Activated CD4-positive, alpha-beta memory T cell treated with anti-CD3 and anti-CD28 coated beads for 36 hours (primary cell): ENCODE results near the gene S100A7A. TPM values are rescaled to one million over a fixed set of nuclear protein-coding genes. Genes with fewer than 3 reads are reported as not detected.

Experiments used
- CTCF ChIA-PET: fragments of 350-600 bp; sonication (Branson Sonifier 250); formaldehyde crosslinking; loops from one replicate; lab custom pipeline; 2021; ENCODE audit warnings: antibody characterized with exemption, inconsistent platforms; lab: Charles Lee
- POLR2A ChIA-PET: fragments of 350-600 bp; sonication (Branson Sonifier 250); formaldehyde crosslinking; loops from one replicate; lab custom pipeline; 2021; ENCODE audit warnings: antibody characterized with exemption; lab: Charles Lee
- DNase-seq: peaks from one replicate; pipeline ENCODE4 v3.0.0-alpha.2; 2020
- H3K27ac Mint-ChIP-seq: one replicate; pipeline ENCODE4 v1.8.0; 2021; ENCODE audit warnings: mixed read lengths
- H3K27me3 Mint-ChIP-seq: one replicate; pipeline ENCODE4 v1.8.0; 2021; ENCODE audit warnings: mixed read lengths
- H3K36me3 Mint-ChIP-seq: one replicate; pipeline ENCODE4 v1.8.0; 2021; ENCODE audit warnings: mixed read lengths
- H3K4me1 Mint-ChIP-seq: one replicate; pipeline ENCODE4 v1.8.0; 2021; ENCODE audit warnings: low read depth, mixed read lengths
- H3K4me3 Mint-ChIP-seq: one replicate; pipeline ENCODE4 v1.8.0; 2021; ENCODE audit warnings: mild to moderate bottlenecking, mixed read lengths
- H3K9me3 Mint-ChIP-seq: one replicate; pipeline ENCODE4 v1.8.0; 2021; ENCODE audit warnings: mixed read lengths
- intact Hi-C: fragments of 100-400 bp; cut with micrococcal nuclease; formaldehyde crosslinking; loops from one replicate; pipeline ENCODE4 v1.15.1; 2023
- total RNA-seq, 2 experiments: library from RNA; stranded (reverse); gene quantifications; one replicate each; pipeline ENCODE4 v1.2.3, GENCODE V29; 2021

S100A7A gene
- total RNA-seq, 2 experiments from 2014 or later = not detected

DNA sequence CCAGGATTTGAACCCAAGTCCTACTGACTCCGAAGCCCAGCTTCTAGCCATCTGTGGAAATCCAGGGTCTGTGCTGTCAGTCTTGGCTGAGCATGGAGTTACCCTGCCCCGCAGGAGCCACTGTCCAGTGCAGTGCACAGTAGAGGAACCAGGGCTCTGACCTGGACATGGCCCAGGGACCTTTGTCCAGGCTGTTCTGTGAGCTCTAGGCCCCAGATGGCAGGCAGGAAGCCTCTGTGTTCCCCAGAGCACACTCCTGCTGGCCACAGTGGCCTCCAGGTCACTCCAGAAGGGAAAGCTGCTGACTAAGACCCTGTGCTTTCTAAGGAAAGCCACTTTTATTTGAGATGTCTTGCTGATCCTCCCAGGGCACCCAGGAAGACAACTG is 13.8 kb downstream of the S100A7A start:
- ChIA-PET CTCF (no interaction called here), POLR2A (no interaction called here)
- Mint-ChIP-seq H3K36me3 (no peaks in the 10 kb centered on the region), H3K4me1 (no peaks in the 10 kb centered on the region), H3K4me3 (no peak overlapping the region), H3K9me3 (no peaks in the 10 kb centered on the region), H3K27ac (no peak overlapping the region), H3K27me3 (peaks cover 13% of the 10 kb centered on the region)
- intact Hi-C loops = no loop called here
- no peak for DNase-seq

DNA sequence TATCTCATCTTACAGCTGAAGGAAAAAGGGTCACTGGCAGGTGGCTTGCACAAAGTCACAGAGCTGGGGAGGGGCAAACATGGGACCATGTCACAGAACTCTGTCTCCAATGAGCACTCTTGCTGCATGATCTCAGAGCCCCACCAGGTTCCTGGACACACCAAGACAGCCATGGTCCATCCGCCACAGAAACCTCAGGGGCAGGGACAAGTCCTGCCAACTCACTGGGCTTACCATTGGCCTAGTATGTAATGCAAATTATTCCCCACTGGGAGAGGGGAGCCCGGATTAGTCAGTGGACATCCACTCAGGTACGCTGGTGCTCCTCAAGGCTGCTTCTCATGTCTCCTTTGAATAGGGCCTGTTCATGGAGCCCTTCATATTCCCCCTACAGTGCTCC is 14.2 kb downstream of the S100A7A start:
- intact Hi-C loops = no loop called here
- CTCF ChIA-PET = no interaction called here

DNA sequence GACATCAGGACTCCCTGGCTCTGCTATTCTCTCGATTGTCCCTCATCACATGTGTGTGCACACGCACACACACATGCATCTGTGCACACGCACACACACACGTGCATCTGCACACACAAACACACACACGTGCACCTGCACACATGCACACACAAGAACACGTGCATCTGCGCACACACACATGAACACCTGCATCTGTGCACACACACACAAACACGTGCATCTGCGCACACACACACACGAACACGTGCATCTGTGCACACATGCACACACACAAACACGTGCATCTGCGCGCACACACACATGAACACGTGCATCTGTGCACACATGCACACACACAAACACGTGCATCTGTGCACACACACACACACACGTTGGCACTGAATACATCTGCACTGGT is 14.7 kb downstream of the S100A7A start:
- no peak for DNase-seq
- no peaks in the 10 kb centered on the region for H3K4me1 Mint-ChIP-seq
- H3K36me3 Mint-ChIP-seq = no peaks in the 10 kb centered on the region
- intact Hi-C loops = no loop called here
- ChIA-PET POLR2A (no interaction called here), CTCF (no interaction called here)
- no peak overlapping the region for H3K27ac Mint-ChIP-seq
- peaks cover 13% of the 10 kb centered on the region for H3K27me3 Mint-ChIP-seq
- H3K9me3 Mint-ChIP-seq = no peaks in the 10 kb centered on the region
- H3K4me3 Mint-ChIP-seq = no peak overlapping the region

More for the DNA sequence above, 14.2 kb downstream of the S100A7A start:
- Mint-ChIP-seq H3K4me3 (no peak overlapping the region), H3K36me3 (no peaks in the 10 kb centered on the region), H3K9me3 (no peaks in the 10 kb centered on the region), H3K27me3 (peaks cover 13% of the 10 kb centered on the region), H3K27ac (no peak overlapping the region), H3K4me1 (no peaks in the 10 kb centered on the region)
- POLR2A ChIA-PET = no interaction called here
- DNase-seq = no peak

DNA sequence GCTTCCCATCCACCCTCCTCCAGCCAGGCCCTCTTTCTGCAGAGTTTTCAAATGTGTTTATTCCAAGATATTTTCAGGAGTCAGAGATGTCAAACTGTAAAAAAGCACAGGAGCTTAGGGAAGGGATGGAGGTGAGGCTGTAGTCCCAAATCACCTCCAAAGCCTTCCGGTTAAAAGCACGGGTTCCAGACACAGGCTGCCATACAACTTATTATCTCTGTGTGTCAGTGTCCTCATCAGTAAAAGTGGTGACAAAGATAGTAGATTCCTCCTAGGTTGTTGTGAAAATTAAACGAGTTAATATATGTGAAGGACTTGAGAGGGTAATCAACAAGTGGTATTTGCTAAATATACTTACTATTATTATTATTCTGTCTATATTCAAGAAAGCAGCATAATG is 15.1 kb downstream of the S100A7A start:
- no peaks in the 10 kb centered on the region for H3K4me1 Mint-ChIP-seq
- H3K27ac Mint-ChIP-seq = no peak overlapping the region
- H3K9me3 Mint-ChIP-seq = no peaks in the 10 kb centered on the region
- no peaks in the 10 kb centered on the region for H3K36me3 Mint-ChIP-seq
- H3K4me3 Mint-ChIP-seq = no peak overlapping the region
- CTCF ChIA-PET = interaction anchor here (0.6 kb wide), 1 partner anchor 1252 kb away, joined by 3 read pairs; no protein-coding TSS in a partner anchor
- peaks cover 13% of the 10 kb centered on the region for H3K27me3 Mint-ChIP-seq
- no peak for DNase-seq
- POLR2A ChIA-PET = no interaction called here
- intact Hi-C loops = no loop called here

DNA sequence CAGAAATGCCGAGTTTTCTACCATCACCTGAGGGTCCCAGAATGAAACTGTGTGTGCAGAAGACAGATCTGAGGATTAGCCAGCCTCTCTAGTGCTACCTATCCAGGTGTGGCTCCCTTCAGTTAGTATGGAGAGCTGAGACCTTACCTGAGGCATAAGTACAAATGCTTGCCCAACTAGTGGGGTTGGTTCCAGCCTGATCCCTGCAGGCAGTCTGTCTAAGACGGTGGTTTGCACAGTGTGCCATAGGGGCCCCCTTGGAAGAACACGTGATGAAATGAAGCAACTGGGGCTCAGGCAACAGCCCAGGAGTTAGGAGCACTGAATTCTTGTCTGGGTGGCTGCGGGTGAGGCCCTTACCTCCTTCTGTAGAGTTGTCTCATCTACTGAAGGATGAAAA is 15.6 kb downstream of the S100A7A start:
- Mint-ChIP-seq H3K36me3 (no peaks in the 10 kb centered on the region), H3K27me3 (peaks cover 11% of the 10 kb centered on the region), H3K4me1 (no peaks in the 10 kb centered on the region), H3K9me3 (no peaks in the 10 kb centered on the region), H3K27ac (no peak overlapping the region), H3K4me3 (no peak overlapping the region)
- POLR2A ChIA-PET = no interaction called here
- DNase-seq = no peak
- CTCF ChIA-PET = interaction anchor here (0.6 kb wide), 1 partner anchor 1253 kb away, joined by 3 read pairs; no protein-coding TSS in a partner anchor
- intact Hi-C loops = no loop called here

DNA sequence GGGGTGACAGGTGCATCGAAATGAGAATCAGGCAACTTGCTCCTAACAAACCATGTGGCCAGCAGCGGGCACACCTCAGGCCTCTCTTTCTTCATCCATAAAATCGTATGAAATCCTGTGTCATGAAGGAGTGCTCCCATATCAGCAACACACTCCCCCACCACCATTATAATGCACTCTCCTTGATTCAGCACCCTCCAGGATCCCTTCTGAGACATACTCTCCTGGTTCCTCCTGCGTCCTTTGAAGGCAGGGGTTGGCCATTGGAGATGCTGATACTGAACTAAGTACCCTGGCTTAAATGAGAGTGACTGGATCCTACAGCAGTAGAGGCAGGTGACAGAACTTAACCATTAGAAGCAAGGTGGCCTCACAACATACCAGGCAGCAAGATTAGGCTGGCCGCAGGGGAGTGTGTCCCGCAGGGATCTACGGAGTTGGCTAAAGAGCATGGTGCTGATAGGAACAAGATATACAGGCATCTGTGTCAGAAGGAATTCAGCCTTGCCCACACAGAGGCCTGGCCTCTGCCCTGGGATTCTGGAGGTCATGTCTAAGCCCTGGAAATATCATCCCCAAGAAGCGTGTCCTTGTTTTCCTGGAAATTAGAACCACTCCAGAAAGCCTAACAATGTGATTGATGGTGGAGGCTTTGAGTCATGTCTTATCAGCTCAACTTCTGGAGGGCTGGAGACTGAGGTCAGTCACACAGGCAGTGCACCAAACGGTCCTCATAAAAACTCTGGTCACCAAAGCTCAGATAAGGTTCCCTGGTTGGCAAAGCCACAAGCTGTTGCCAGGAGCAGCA is 16.8 kb downstream of the S100A7A start:
- intact Hi-C loops = no loop called here
- no peak for DNase-seq
- POLR2A ChIA-PET = no interaction called here
- Mint-ChIP-seq H3K27ac (no peak overlapping the region), H3K27me3 (peaks cover 8% of the 10 kb centered on the region), H3K4me3 (no peak overlapping the region), H3K4me1 (no peaks in the 10 kb centered on the region), H3K9me3 (no peaks in the 10 kb centered on the region), H3K36me3 (no peaks in the 10 kb centered on the region)
- CTCF ChIA-PET = no interaction called here

DNA sequence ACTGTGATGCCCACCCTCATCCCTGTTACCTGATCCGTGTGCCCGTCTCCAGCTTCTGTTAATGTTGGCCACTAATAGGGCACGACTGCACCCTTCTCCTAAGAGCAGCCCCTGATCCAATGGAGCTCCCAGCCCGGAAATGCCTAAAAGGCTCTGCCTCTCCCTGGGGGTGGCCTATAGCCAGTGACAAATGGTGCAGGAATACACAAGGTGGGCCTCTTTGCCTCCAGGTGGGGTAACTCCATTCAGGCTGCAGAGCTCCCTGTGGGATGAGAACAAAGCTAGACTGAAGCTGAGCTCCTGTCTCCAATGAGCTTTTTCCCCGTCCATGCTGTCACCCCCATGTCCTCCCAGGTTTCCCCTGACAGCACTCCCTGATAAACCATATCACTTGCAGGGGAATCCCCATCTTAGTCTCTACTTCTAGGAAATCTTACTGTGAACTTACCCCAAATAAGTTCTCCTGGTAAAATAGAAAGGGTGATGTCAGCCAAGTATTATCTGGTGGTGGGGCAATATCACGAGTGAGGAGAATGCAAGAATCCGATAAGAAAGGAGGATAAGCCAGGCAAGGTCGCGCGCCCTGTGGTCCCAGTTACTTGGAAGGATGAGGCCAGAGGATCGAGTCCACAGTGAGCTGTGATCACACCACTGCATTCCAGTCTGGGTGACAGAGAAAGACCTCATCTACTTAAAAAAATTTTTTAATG is 18.6 kb downstream of the S100A7A start:
- CTCF ChIA-PET = interaction anchor here (1.1 kb wide), 1 partner anchor 50 kb away, joined by 3 read pairs; no protein-coding TSS in a partner anchor
- no peaks in the 10 kb centered on the region for H3K4me1 Mint-ChIP-seq
- no peaks in the 10 kb centered on the region for H3K9me3 Mint-ChIP-seq
- no peaks in the 10 kb centered on the region for H3K36me3 Mint-ChIP-seq
- no peak overlapping the region for H3K4me3 Mint-ChIP-seq
- no peak for DNase-seq
- POLR2A ChIA-PET = no interaction called here
- intact Hi-C loops = no loop called here
- H3K27ac Mint-ChIP-seq = no peak overlapping the region
- H3K27me3 Mint-ChIP-seq = peaks cover 12% of the 10 kb centered on the region

DNA sequence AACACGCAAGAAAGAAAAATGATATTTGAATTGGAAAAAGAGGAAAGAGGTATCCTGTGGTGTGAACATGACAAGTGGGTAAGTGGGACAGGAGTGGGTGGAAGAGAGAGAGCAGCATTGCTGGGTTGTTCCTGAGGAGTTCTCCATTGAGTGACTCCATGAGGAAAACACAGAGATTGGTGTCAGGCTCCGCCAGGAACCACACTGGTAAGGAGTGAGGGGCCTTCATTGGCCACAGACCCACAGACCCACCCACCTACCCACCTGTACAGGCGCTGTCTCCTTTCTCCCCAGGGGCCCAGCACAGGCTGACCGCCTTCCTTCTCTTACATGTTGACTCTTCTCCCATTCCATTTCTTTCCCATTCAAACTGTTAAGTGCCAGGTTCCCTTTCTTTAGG is 20.9 kb downstream of the S100A7A start:
- no peak for DNase-seq
- Mint-ChIP-seq H3K27me3 (peaks cover 8% of the 10 kb centered on the region), H3K9me3 (no peaks in the 10 kb centered on the region), H3K4me1 (no peaks in the 10 kb centered on the region), H3K4me3 (no peak overlapping the region), H3K36me3 (no peaks in the 10 kb centered on the region), H3K27ac (no peak overlapping the region)
- ChIA-PET CTCF (no interaction called here), POLR2A (no interaction called here)
- intact Hi-C loops = no loop called here

DNA sequence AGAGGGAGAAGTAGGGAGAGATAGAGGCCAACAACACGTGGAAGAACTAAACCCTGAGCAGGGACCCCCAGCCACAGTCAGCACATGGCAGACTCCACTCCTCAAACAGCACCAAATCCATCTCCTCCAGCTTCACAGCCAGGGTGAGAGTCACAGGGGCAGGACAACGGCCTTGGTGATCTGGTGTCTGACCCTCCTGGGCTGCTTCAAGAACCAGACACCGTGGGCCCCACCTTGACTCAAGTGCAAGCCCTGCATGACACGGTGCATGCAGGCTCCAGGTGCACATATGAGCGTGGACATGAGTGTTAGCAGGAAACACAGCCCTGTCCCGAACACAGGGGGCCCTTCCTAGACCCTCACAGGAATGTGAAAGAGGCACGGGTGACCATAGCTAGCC is 22.3 kb downstream of the S100A7A start:
- H3K9me3 Mint-ChIP-seq = no peaks in the 10 kb centered on the region
- H3K27ac Mint-ChIP-seq = no peak overlapping the region
- intact Hi-C loops = no loop called here
- no peak overlapping the region for H3K4me3 Mint-ChIP-seq
- POLR2A ChIA-PET = no interaction called here
- CTCF ChIA-PET = no interaction called here
- H3K4me1 Mint-ChIP-seq = no peaks in the 10 kb centered on the region
- peaks cover 11% of the 10 kb centered on the region for H3K27me3 Mint-ChIP-seq
- no peak for DNase-seq
- no peaks in the 10 kb centered on the region for H3K36me3 Mint-ChIP-seq

DNA sequence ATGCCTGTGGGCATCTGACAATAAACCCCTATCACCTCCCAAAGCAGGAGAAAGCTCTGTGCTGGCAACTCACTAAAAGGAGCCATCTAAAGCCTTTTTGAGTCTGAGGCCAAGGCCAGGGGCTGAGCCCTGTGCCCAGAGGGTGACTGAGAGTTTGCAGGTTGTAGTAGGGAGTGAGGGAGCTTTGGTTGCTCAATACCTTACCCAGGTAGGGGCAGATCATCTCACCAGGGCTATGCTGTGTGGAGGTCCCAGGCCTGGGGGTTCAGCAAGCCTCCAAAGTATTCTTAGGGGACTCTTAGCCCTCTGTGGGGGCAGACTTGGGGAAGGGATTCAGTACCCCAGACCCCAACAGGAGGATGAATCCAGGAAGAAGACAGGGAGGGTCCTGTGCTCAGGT is 23.0 kb downstream of the S100A7A start:
- Mint-ChIP-seq H3K36me3 (no peaks in the 10 kb centered on the region), H3K4me3 (no peak overlapping the region), H3K27me3 (peaks cover 16% of the 10 kb centered on the region), H3K4me1 (no peaks in the 10 kb centered on the region), H3K9me3 (no peaks in the 10 kb centered on the region), H3K27ac (no peak overlapping the region)
- CTCF ChIA-PET = no interaction called here
- POLR2A ChIA-PET = no interaction called here
- no peak for DNase-seq
- intact Hi-C loops = no loop called here

DNA sequence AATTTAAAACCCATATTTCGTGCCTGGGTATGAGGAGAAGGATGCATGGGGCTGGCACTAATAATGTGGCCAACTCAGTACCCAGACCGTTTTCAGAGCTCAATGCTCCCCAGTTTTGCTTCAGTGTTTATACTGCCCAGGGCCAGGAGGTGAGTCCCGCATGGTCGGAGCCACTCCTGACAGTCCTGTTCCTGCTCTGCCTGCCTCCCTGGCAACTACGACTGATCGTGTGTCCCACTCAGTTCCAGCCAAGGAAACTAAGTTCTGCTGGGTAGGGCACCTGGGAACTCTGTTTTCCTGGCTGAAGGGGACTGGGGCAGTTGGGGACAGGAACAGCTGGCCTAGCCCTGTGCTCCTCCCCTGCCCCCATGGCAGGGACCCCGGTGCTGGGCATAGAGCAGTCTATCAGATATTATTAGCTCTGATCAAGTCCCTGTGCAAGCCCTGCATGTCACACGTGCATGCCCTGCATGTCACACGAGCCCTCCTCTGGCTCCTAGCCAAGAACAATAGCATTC is 25.0 kb downstream of the S100A7A start:
- CTCF ChIA-PET = no interaction called here
- Mint-ChIP-seq H3K9me3 (no peaks in the 10 kb centered on the region), H3K27me3 (peaks cover 17% of the 10 kb centered on the region)

DNA sequence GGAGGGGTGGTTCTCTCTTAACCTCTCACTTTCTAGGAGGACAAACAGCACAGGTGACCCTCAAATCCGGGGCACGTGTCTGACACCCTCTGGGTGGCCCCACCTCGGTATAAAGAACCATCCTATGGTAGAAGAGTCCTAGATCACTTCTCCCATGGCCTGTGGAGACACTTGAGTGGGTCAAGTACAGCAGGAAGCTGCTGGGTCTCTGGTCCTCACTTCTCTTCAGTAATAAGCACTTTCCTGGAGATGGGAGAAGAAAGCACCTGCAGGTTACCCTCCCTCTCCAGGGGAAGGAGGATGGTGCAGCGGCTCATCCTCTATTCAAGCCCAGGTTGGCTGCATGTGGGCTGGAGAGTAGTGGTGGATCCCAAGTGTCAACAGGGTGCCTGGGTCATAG is 27.2 kb downstream of the S100A7A start:
- H3K4me3 Mint-ChIP-seq = no peak overlapping the region
- intact Hi-C loops = no loop called here
- POLR2A ChIA-PET = no interaction called here
- H3K9me3 Mint-ChIP-seq = no peaks in the 10 kb centered on the region
- no peak for DNase-seq
- H3K4me1 Mint-ChIP-seq = no peaks in the 10 kb centered on the region
- H3K36me3 Mint-ChIP-seq = no peaks in the 10 kb centered on the region
- peaks cover 14% of the 10 kb centered on the region for H3K27me3 Mint-ChIP-seq
- CTCF ChIA-PET = interaction anchor here (0.9 kb wide), 1 partner anchor 23 kb away, joined by 3 read pairs; no protein-coding TSS in a partner anchor
- no peak overlapping the region for H3K27ac Mint-ChIP-seq

More for the DNA sequence above, 25.0 kb downstream of the S100A7A start:
- intact Hi-C loops = no loop called here
- DNase-seq = no peak
- Mint-ChIP-seq H3K36me3 (no peaks in the 10 kb centered on the region), H3K4me3 (no peak overlapping the region), H3K4me1 (no peaks in the 10 kb centered on the region), H3K27ac (no peak overlapping the region)
- POLR2A ChIA-PET = no interaction called here
